HG02981 (cell line): ENCODE results near the gene UPK3BL2.
A peak's percentile ranks its signal among the peaks of the same experiment; 100 is the strongest.

Experiments used
- ATAC-seq: cut with Tn5 transposase; IDR thresholded peaks from one replicate; pipeline ENCODE4 v1.9.1; 2021; ENCODE audit warnings: mild to moderate bottlenecking, moderate library complexity; ENCODE audit not compliant: unreplicated experiment

UPK3BL2 gene

GRCh38 chr7:102494473-102495149 is 48.9 kb downstream of the UPK3BL2 start:
- peak; percentile 67 for ATAC-seq

- ATAC-seq = peak; percentile 1
These were observed 49.5 kb downstream of the UPK3BL2 start for GRCh38 chr7:102494026-102494425.

GRCh38 chr7:102493220-102493935 is 50.1 kb downstream of the UPK3BL2 start:
- peak; percentile 36 for ATAC-seq

- peak; percentile 50 for ATAC-seq
These were observed 52.9 kb downstream of the UPK3BL2 start for GRCh38 chr7:102490529-102491075.
